Lower leg skin (tissue), 4 donors: ENCODE results near the gene GALNT4. TPM values are rescaled to one million over a fixed set of nuclear protein-coding genes. Genes with fewer than 3 reads are reported as not detected.

ENCODE experiments used
- DNase-seq, 2 donors: peaks; one replicate each; pipeline ENCODE4 v3.0.0-alpha.2; 2019; ENCODE audit warnings: low spot score in 2 of 2
- H3K4me3 ChIP-seq: fragments of 200-600 bp; sonication (generic); 2 replicates; pipeline ENCODE4 v1.5.1; 2017; ENCODE audit warnings: mild to moderate bottlenecking, low read depth; ENCODE audit not compliant: poor library complexity, severe bottlenecking
- POLR2A ChIP-seq, 2 donors: fragments of 450-650 bp; IDR thresholded peaks; one replicate each; pipeline ENCODE4 v1.6.1; 2016 to 2017; ENCODE audit warnings: antibody characterized with exemption in 2 of 2, mild to moderate bottlenecking in 1 of 2, moderate library complexity in 1 of 2
- WGBS, 2 donors: methylation state at CpG; one replicate each; pipeline ENCODE4 v1.1.5; 2018; 5-methylcytosine and 5-hydroxymethylcytosine counted together
- intact Hi-C: fragments of 100-400 bp; cut with DNase I; formaldehyde crosslinking; loops from one replicate; pipeline ENCODE4 v1.15.0; 2023; ENCODE audit warnings: low total_unique reads
- total RNA-seq, 4 donors: library from RNA; depleted of rRNA; stranded (reverse); fragments of >200 nt; gene quantifications; one replicate each; pipeline ENCODE4 v1.1.0, GENCODE V29; 2016
- TF ChIP-seq, protein P1 (sequence below), 3 donors: fragments of 450-650 bp; IDR thresholded peaks; one replicate each; pipeline ENCODE4 v1.5.1; 2016; ENCODE audit warnings: antibody characterized with exemption in 3 of 3, mild to moderate bottlenecking in 3 of 3, moderate library complexity in 2 of 3

The GALNT4 gene
- total RNA-seq, 4 donors from 2014 or later = 1.4 to 5.5 (median 2.4) TPM

DNA sequence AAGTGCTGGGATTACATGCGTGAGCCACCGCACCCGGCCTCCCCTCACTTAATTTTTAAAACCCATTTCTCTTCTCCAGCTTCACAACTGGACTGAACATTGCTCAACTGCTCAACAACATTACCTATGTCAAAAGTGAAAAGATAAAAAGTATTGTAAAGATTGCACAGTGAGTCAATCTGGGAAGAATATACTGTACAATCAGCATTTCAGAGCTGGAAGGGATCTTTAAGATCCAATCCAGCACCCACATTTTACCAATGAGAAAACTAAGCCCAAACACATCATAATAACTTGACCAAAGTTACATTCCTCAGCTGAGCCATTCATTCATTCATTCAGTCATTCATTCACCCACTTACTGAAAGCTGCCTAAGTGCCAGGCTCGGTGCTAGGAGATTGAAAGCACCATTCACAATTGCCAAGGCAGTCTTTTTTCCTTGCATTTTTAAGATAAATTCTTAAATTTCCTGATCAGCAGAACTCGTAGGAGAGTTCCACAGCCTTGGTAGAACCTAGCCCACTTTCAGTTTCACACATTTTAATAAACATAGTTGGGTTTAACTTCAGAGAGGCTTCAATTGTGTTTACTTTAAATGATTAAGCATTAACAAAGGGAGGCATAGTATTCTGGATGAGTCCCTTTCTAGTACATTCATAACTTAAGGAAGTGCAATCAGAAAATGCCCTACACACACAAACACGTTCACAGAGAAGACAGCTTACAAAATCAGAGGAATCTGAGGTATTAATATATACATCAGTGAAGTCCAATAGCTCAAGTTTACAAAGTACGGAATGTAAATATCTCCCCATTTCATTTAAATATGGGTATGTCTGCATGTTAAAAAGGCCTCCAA, 3.0 kb downstream of the GALNT4 start:
- no peak overlapping the region for H3K4me3 ChIP-seq
- 85% methylated on average over 7 of the region's 7 CpGs for WGBS, 2 donors
- intact Hi-C loops = loop anchor here (10.0 kb wide), 2 partner anchors 477 to 507 kb away; no protein-coding TSS in a partner anchor

DNA sequence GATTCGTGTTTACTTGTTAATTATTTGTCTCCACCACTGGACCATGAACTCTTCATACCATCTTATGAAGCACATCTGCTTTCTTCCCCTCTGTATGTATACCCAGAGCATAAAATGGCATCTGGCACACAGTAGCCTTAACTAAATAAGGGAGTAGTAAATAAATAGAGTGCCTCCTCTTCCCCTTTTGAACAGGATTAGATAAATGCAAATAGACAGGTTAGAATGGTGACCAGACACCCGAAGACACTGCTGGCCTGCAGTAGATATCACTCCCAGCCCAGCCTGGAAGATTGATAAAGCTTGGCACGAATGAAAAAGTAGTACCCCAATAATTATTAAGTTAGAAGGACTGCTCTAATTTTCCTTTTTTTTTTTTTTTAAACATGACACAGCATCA, 6.9 kb downstream of the GALNT4 start:
- intact Hi-C loops = no loop called here
- 79 to 93% methylated on average over 3 of the region's 3 CpGs for WGBS, 2 donors
- TF ChIP-seq POLR2A (IDR thresholded peaks at IDR 0.05) = no peak
- TF ChIP-seq, protein P1, sequence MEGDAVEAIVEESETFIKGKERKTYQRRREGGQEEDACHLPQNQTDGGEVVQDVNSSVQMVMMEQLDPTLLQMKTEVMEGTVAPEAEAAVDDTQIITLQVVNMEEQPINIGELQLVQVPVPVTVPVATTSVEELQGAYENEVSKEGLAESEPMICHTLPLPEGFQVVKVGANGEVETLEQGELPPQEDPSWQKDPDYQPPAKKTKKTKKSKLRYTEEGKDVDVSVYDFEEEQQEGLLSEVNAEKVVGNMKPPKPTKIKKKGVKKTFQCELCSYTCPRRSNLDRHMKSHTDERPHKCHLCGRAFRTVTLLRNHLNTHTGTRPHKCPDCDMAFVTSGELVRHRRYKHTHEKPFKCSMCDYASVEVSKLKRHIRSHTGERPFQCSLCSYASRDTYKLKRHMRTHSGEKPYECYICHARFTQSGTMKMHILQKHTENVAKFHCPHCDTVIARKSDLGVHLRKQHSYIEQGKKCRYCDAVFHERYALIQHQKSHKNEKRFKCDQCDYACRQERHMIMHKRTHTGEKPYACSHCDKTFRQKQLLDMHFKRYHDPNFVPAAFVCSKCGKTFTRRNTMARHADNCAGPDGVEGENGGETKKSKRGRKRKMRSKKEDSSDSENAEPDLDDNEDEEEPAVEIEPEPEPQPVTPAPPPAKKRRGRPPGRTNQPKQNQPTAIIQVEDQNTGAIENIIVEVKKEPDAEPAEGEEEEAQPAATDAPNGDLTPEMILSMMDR (IDR thresholded peaks at IDR 0.05) = no peak
- DNase-seq = no peak
- H3K4me3 ChIP-seq = no peak overlapping the region

More for the DNA sequence above, 3.0 kb downstream of the GALNT4 start:
- no peak for TF ChIP-seq POLR2A (IDR thresholded peaks at IDR 0.05)
- TF ChIP-seq, protein P1 (IDR thresholded peaks at IDR 0.05) = no peak
- no peak for DNase-seq

DNA sequence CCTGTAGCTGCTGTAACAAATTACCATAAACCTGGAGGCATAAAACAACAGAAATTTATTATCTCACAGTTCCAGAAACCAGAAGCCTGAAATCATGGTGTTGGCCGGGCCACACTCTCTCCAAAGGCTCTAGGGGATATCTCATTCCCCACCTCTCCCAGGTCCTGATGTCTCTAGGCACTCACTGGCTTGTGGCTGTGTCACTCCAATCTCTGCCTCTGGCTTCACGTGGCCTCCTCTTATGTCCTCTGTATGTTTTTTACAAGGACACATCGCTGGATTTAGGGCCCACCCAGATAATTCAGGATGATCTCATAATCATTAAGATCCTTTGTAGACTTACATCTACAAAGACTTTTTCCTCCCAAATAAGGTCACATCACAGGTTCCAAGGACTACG, 8.0 kb downstream of the GALNT4 start:
- no peak overlapping the region for H3K4me3 ChIP-seq
- 79 to 89% methylated on average over 4 of the region's 4 CpGs for WGBS, 2 donors
- intact Hi-C loops = no loop called here
- DNase-seq = no peak
- TF ChIP-seq, protein P1 (IDR thresholded peaks at IDR 0.05) = no peak
- no peak for TF ChIP-seq POLR2A (IDR thresholded peaks at IDR 0.05)

DNA sequence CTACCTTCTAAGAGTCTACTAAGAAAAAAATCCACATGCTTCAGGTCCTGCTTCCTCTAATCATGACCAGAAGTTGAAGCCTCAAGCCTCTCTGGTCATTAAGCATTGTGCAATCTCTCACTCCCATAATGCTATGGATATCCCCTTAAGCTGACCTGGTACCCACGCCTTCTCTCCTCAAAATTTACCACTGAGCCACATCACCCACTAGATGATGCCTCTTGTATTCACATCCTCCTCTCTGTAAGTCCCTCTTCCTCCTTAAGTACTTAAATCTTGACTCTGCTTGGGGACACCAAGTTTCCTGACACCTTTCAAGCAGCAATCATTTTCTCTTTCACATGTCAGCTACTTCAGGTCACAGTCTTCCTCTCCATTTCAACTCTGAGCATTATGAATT, 9.8 kb downstream of the GALNT4 start:
- no peak overlapping the region for H3K4me3 ChIP-seq
- 93 to 94% methylated on average over 1 of the region's 1 CpG for WGBS, 2 donors
- TF ChIP-seq, protein P1 (IDR thresholded peaks at IDR 0.05) = no peak
- TF ChIP-seq POLR2A (IDR thresholded peaks at IDR 0.05) = no peak
- DNase-seq = no peak
- intact Hi-C loops = no loop called here

DNA sequence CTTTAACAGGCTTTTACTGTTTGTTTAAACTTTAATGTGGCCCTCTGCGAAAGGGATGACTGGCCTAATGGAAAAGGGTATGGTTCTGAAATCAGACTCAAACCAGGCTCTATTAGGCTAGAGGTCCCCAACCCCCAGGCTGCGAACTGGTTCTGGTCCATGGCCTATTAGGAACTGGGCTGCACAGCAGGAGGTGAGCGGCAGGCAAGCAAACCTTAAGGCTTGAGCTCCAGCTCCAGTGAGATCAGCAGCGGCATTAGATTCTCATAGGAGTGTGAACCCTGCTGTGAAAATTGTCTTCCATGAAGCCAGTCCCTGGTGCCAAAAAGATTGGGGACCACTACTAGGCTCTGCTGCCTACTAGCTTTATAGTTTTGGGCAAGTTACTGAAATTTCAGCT, 11.1 kb downstream of the GALNT4 start:
- 92 to 99% methylated on average over 4 of the region's 4 CpGs for WGBS, 2 donors
- intact Hi-C loops = no loop called here
- DNase-seq = no peak
- no peak overlapping the region for H3K4me3 ChIP-seq
- TF ChIP-seq, protein P1 (IDR thresholded peaks at IDR 0.05) = no peak
- TF ChIP-seq POLR2A (IDR thresholded peaks at IDR 0.05) = no peak
